GM04503 (cell line): ENCODE measurements around the gene CHTF8.
"Not testable (repeated sequence)": the region's sequence is repeated elsewhere in the genome, so short reads cannot be mapped to it uniquely, and the experiment has no call there.

Source experiments
- DNase-seq: peaks from one replicate; pipeline ENCODE4 v3.0.0-alpha.2; 2012; ENCODE audit warnings: low read depth

Gene CHTF8

DNA sequence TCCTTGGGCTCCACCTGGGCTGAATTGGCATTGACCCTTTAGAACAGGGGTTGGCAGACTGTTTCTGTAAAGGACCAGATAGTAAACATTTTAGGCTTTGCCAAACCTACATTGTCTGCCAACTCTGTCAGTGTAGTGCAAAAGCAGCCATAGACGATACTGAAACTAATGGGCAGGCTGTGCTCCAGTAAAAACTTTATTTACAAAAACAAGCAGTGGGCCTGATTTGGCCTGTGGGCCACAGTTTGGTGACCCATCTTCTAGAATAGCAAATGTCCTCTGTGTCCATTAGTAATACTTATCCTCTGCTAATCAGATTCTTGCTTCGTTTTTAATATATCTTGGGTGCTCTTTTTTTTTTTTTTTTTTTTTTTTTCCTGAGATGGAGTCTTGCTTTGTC lies 6.2 kb upstream of the CHTF8 start:
- DNase-seq = no peak

- DNase-seq = no peak
Observed at GRCh38 chr16:69133373-69133954, 1.1 kb upstream of the CHTF8 start.

DNA sequence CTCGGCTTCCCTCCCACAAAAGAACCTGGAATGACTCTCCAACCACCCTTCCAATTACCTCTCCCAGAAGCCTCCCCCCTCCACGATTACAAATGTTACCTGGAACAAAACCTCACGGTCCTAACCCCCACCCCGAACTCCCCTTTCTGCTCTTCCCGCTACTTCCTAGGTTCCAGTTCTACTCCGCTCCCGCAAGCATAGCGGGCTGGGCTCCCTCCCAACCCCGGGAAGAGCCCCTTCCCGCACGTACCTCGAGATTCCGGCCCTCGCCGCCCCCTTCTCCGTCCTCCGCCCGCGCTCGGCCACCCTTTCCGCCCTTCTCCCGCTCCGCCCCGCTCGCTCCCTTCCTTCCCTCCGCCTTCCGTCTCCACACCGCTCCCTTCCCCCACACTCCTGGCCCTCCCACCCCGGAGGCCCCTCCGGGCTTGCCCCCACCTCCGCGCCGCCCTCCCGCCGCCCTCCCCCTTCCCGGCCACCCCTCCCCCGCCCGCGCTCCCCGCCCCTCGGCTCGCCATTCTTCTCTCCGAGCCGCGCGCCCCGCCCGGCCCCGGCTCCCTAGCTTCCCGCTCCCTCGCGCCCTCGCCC lies 457 bp downstream of the CHTF8 start:
- no peak for DNase-seq

DNA sequence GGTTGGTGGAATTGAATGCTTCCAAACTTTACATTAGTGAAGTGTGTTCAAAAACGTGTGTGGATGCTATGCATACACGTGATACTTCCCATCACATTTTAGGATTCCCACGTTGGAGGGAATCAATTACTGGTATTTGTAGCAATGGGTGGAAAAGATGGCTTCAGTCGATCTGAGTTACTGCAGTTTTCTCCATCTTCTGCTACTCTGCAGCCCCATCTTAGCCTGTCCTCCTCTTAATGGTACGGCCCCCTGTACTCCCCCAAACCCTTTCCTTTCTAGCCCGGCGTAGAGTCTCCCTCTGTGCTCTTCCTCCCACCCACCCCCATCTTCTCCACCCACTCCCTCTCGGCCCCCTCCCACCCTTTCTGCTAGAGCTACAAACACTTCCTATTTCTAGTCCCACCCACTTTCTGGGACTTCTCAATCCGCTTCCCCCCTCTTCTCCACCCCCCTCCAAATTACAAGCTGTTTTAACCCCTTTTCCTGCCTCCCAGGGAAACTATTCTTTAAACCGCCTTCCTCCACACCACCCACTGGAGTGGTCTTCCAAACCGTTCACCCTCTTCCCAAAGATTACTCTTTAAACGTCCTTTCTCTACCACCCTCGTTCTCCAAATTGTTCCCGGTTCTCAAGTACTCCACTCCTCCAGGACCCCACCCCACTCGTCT lies 1.1 kb downstream of the CHTF8 start:
- DNase-seq = no peak

- no peak for DNase-seq
Observed at GRCh38 chr16:69130461-69130860, 1.9 kb downstream of the CHTF8 start.

- DNase-seq = no peak
Observed at GRCh38 chr16:69127966-69128510, 4.3 kb downstream of the CHTF8 start.

- not testable (repeated sequence) for DNase-seq
Observed at GRCh38 chr16:69126801-69127200, 5.6 kb downstream of the CHTF8 start.

DNA sequence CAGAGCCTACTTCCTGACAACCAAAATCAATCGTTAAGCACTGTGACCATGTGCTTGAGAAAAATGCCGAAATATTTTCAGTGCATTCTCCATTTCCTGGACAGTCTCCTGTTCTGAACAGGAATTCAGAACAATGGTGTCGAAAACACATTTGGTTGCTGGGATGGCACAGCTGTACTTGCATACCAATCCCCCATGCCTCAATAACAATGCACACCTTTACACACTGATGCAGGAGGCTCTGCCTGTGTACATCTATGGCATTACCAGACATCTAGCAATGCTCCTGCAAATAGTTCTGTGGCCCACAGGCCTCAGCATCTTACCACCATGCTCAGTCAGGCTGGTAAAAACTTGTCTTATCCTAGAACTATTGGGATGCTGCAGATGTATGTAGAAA lies 6.2 kb downstream of the CHTF8 start:
- DNase-seq = no peak

GRCh38 chr16:69124961-69125360 lies 7.4 kb downstream of the CHTF8 start:
- DNase-seq = not testable (repeated sequence)

DNA sequence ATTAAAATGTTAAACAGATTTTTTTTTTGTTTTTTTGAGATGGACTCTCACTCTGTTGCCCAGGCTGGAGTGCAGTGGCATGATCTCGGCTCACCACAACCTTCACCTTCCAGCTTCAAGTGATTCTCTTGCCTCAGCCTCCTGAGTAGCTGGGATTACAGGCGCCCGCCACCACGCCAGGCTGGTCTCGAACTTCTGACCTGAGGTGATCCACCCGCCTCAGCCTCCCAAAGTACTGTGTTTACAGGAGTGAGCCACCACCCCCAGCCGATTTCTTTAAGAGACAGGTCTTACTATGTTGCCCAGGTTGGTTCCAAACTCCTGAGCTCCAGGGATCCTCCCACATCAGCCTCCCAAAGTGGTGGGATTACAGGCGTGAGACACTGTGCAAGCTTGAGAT lies 8.0 kb downstream of the CHTF8 start:
- not testable (repeated sequence) for DNase-seq

GRCh38 chr16:69123910-69124309 lies 8.5 kb downstream of the CHTF8 start:
- DNase-seq = no peak

DNA sequence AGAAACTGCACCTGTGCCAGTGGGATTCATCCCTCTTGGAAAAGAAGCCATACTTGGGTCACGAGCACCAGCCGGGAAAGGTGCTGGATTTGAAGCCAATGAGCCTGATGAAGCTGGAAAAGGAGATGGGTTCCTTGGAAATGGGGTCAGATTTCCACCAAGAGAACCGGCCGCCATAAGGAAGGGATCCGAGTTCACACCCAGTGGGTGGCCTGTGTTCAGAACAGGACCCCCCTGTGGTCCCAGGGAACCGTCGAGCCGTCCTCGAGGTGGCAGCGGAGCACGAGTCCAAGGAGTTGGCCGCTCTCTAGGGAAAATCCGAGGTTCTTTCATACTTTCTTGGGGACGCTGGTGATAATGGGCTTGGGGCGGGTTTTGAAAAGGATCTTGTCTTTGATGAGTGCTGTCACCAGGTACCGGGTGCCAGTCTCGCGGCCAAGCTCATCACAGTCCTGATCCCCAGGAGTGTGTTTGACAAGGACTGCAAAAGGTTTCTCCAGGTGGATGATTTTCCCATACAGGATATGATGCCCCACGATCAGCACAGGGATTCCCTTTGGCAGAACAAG lies 12.2 kb downstream of the CHTF8 start:
- no peak for DNase-seq

- no peak for DNase-seq
Observed at GRCh38 chr16:69119536-69119935, 12.9 kb downstream of the CHTF8 start.

GRCh38 chr16:69118994-69119393 lies 13.4 kb downstream of the CHTF8 start:
- DNase-seq = no peak

GRCh38 chr16:69118468-69118867 lies 13.9 kb downstream of the CHTF8 start:
- no peak for DNase-seq

DNA sequence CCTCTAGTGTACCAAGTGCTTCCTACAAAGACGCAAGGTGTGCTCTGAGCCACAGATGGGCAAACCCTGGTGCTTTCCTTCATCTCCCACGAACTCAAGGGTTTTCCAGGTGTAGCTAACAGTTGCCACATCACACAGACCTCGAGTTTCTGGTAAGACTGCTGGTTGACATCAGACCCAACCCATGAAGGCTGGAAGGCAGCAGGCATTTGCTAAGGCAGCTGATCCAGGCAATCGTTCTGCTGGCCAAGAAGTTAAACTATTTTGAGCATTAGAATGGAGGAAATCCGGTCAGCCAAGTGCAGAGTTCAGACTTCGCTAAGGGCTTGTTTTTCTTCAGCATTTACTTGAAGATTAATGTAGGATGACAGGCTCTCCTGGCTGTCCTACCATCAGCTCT lies 15.5 kb downstream of the CHTF8 start:
- no peak for DNase-seq

DNA sequence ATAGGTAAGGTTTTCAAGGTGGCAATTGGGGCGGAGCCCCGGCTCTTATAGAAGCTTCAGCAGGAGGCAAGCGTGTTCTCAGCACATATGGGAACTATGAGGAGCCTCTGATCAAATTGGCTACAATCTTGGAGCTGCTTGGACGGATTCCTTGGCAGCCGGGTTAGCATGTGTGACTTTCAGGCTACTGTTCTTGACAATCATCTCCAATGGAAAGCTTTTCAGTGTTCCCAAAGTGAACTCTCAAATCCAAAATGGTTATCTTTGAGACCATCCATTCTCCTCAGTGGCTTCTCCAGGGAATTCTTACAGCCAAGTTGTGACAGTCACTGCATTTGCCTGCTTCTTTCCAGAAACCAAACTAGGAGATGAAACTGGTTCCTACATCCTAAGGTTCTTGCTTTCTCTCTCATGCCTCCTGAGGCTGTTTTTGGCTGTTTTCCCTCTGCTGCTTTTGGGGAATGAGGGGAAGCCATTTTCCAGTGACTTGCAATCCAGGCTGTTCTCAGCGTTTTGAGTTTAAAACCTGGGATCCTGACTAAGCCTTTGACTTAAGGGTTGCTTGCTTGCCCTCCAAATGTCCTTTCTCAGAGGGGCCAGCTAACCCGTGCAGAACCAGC lies 16.0 kb downstream of the CHTF8 start:
- no peak for DNase-seq

DNA sequence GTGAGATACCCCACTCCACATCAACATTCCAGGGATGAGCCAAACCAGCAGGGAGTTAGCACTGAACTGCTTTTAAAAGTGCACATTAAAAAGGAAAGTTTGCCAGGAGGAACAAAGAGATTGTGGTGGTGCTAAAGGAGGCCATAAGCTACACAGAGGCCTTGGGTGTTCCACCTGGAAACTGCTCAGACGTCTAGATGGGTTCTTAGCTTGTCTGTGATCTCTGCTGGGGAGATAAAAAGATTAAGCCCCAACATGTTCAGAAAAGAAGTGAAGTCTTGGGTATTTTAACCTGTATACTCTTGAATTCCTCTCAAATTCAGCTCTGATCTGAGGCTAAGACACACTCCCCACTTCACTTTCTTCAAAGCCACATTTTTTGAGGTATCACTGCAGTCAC lies 16.6 kb downstream of the CHTF8 start:
- no peak for DNase-seq

- no peak for DNase-seq
Observed at GRCh38 chr16:69115361-69115760, 17.0 kb downstream of the CHTF8 start.

- DNase-seq = no peak
Observed at GRCh38 chr16:69114976-69115355, 17.4 kb downstream of the CHTF8 start.

GRCh38 chr16:69114346-69114975 lies 17.9 kb downstream of the CHTF8 start:
- no peak for DNase-seq

DNA sequence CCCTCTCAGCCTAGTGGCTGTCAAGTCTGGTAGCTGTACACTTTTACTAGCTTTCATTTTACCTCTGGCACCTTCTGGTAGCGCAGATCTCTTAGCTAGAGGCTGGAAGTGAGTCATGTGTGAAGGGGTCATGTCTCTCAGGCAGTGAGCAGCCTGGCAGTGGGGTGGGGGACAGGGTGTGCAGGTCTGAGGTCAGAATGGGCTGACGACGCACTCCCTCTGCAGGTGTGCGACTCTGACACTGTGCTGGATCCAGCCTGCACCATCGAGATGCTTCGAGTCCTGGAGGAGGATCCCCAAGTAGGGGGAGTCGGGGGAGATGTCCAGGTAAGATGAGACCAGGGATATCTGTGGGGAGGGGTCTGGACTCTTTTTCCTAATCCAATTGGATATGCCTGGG lies 19.2 kb downstream of the CHTF8 start:
- no peak for DNase-seq
